Spleen (tissue), 11 donors: ENCODE data around the gene R3HDML. TPM values are rescaled to one million over a fixed set of nuclear protein-coding genes. Genes with fewer than 3 reads are reported as not detected.

Source experiments
- DNase-seq: peaks from one replicate; pipeline ENCODE4 v3.0.0-alpha.2; 2020
- H3K27ac ChIP-seq, 8 donors: fragments of 200-600 bp; sonication (generic) in 7 of 8; 1 replicate in 4 of 8; 2 replicates in 4 of 8; pipeline versions ENCODE4 v1.5.0 to v1.8.0; 2016 to 2021; ENCODE audit warnings: inconsistent platforms in 4 of 8, mild to moderate bottlenecking in 4 of 8, moderate library complexity in 1 of 8
- H3K27me3 ChIP-seq, 7 donors: fragments of 200-600 bp; sonication (generic) in 6 of 7; replicated peaks in 1 of 7; 1 replicate in 4 of 7; 2 replicates in 3 of 7; pipeline versions ENCODE4 v1.5.0 to v1.8.0; 2016 to 2021; ENCODE audit warnings: inconsistent platforms in 3 of 7, mild to moderate bottlenecking in 1 of 7
- H3K36me3 ChIP-seq, 6 donors: fragments of 200-600 bp; sonication (generic) in 5 of 6; 1 replicate in 4 of 6; 2 replicates in 2 of 6; pipeline versions ENCODE4 v1.5.0 to v1.8.0; 2016 to 2021; ENCODE audit warnings: inconsistent platforms in 2 of 6
- H3K4me1 ChIP-seq, 6 donors: fragments of 200-600 bp; sonication (generic) in 5 of 6; 1 replicate in 3 of 6; 2 replicates in 3 of 6; pipeline versions ENCODE4 v1.5.0 to v1.8.0; 2016 to 2021; ENCODE audit warnings: inconsistent platforms in 3 of 6
- H3K4me3 ChIP-seq, 8 donors: fragments of 200-600 bp; sonication (generic) in 7 of 8; 1 replicate in 4 of 8; 2 replicates in 4 of 8; pipeline versions ENCODE4 v1.5.0 to v1.8.0; 2016 to 2021; ENCODE audit warnings: inconsistent platforms in 4 of 8, mild to moderate bottlenecking in 4 of 8, moderate library complexity in 2 of 8
- H3K9me3 ChIP-seq, 8 donors: fragments of 200-600 bp; sonication (generic) in 7 of 8; 1 replicate in 4 of 8; 2 replicates in 4 of 8; pipeline versions ENCODE4 v1.5.0 to v1.8.0; 2016 to 2021; ENCODE audit warnings: inconsistent platforms in 4 of 8
- POLR2A ChIP-seq, 3 donors: fragments of 450-650 bp; IDR thresholded peaks; one replicate each; pipeline ENCODE4 v1.5.1; 2017; ENCODE audit warnings: antibody characterized with exemption in 3 of 3, mild to moderate bottlenecking in 1 of 3
- POLR2AphosphoS5 ChIP-seq, 3 donors: sonication (generic); formaldehyde crosslinking; IDR thresholded peaks; one replicate each; pipeline ENCODE4 v1.5.1; 2017; ENCODE audit warnings: antibody characterized with exemption in 3 of 3
- WGBS, 5 donors: extraction: QIAGEN DNeasy Blood & Tissue Kit in 3 of 5; methylation state at CpG; one replicate each; pipeline versions ENCODE4 v1.1.5 to v1.1.7; 2013 to 2018; 5-methylcytosine and 5-hydroxymethylcytosine counted together
- intact Hi-C: fragments of 100-400 bp; cut with DNase I; formaldehyde crosslinking; loops from one replicate; pipeline ENCODE4 v1.15.0; 2023; ENCODE audit warnings: low total_unique reads
- polyA plus RNA-seq, 3 donors: library from polyadenylated mRNA; stranded (reverse); fragments of 200-250 nt; gene quantifications; one replicate each; pipeline ENCODE4 v1.2.1, GENCODE V29; 2013
- total RNA-seq, 7 donors: library from RNA; depleted of rRNA in 3 of 7; stranded (reverse); fragments of >200 nt in 3 of 7; fragmentation: NEBNext Ultra II Directional in 4 of 7; extraction: Animal tissue kit (Norgen Biotek cat#: 25700) in 4 of 7; gene quantifications; one replicate each; pipeline versions ENCODE4 v1.1.0 to v1.2.1, GENCODE V29; 2016 to 2021
- TF ChIP-seq, protein P1 (sequence below), 11 experiments: fragments of 200-600 bp in 7 of 11; fragments of 450-650 bp in 4 of 11; sonication (generic) in 4 of 11; IDR thresholded peaks in 8 of 11; conservative IDR thresholded peaks in 3 of 11; 1 replicate in 7 of 11; 2 replicates in 4 of 11; pipeline versions ENCODE4 v1.4.0 to v1.8.0; 2016 to 2021; ENCODE audit warnings: antibody characterized with exemption in 11 of 11, inconsistent platforms in 4 of 11, mild to moderate bottlenecking in 1 of 11
- donor health status: healthy with polysubstance abuse.
- donor health status: DM: no; HTN: no; CAD: no; lungs with moderate emphysema.
- donor health status: DM: no; HTN: no; CAD: no.
- donor health status: Bipolar disorder and iron deficiency.
- donor health status: healthy.
- donor health status: DM: no; HTN: no; CAD: no.
- donor health status: DM: yes; HTN: yes; CAD: no.

The R3HDML gene
- total and polyA plus RNA-seq, 10 donors = not detected

DNA sequence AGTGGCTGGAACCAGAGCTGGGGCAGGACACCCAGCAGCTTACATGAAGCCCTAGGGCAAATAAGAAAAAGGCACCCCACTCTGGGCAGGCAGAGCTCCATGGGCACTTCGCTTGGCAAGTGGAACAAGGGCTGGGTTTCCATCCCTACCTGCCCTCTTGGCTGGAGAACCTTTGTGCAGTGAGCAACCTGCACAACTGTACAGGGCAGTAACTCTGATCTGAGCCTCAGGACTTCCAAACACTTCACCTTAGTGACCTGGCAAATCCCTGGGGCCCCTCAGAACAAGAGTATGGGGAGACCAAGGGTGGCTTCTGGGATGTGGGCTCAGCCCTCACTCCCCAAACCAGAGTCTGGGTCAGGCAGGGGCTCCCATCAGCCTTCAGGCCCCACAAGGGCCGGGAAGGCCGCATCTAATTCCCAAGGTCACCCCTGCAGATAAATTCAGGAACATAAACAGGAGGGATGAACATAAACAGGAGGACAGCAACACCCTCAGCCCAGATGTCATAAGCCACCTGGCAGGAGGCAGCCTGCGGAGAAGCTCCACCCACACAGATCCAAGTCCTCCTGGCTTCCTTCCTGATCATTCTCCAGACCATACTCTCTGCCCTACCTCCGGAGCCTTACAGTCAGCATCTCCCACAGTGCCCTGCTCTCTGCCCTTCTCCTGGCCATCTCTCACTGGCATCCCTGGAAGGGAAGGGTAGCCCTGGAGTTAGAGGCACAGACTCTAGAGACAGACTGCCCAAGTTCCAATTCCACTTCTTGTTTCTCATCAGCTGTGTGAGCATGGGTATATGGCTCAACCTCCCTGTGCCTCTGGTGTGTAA lies 56.1 kb downstream of the R3HDML start:
- Histone ChIP-seq H3K9me3 (no peaks in the 10 kb centered on the region), H3K36me3 (no peaks in the 10 kb centered on the region), H3K27ac (no peak overlapping the region), H3K4me1 (peaks cover 0 to 11% (median 7%) of the 10 kb centered on the region in 6 donors), H3K4me3 (no peak overlapping the region), H3K27me3 (peaks cover 0 to 50% (median 0%) of the 10 kb centered on the region in 7 donors)
- intact Hi-C loops = no loop called here
- DNase-seq = no peak
- WGBS, 5 donors = 59 to 79% (median 71%) methylated on average over 5 of the region's 5 CpGs
- TF ChIP-seq, protein P1, sequence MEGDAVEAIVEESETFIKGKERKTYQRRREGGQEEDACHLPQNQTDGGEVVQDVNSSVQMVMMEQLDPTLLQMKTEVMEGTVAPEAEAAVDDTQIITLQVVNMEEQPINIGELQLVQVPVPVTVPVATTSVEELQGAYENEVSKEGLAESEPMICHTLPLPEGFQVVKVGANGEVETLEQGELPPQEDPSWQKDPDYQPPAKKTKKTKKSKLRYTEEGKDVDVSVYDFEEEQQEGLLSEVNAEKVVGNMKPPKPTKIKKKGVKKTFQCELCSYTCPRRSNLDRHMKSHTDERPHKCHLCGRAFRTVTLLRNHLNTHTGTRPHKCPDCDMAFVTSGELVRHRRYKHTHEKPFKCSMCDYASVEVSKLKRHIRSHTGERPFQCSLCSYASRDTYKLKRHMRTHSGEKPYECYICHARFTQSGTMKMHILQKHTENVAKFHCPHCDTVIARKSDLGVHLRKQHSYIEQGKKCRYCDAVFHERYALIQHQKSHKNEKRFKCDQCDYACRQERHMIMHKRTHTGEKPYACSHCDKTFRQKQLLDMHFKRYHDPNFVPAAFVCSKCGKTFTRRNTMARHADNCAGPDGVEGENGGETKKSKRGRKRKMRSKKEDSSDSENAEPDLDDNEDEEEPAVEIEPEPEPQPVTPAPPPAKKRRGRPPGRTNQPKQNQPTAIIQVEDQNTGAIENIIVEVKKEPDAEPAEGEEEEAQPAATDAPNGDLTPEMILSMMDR (IDR thresholded peaks at IDR 0.05 in 8 of 11, conservative IDR thresholded peaks at IDR 0.05 in 3 of 11) = no peak
- no peak for TF ChIP-seq POLR2AphosphoS5 (IDR thresholded peaks at IDR 0.05)
- no peak for TF ChIP-seq POLR2A (IDR thresholded peaks at IDR 0.05)

DNA sequence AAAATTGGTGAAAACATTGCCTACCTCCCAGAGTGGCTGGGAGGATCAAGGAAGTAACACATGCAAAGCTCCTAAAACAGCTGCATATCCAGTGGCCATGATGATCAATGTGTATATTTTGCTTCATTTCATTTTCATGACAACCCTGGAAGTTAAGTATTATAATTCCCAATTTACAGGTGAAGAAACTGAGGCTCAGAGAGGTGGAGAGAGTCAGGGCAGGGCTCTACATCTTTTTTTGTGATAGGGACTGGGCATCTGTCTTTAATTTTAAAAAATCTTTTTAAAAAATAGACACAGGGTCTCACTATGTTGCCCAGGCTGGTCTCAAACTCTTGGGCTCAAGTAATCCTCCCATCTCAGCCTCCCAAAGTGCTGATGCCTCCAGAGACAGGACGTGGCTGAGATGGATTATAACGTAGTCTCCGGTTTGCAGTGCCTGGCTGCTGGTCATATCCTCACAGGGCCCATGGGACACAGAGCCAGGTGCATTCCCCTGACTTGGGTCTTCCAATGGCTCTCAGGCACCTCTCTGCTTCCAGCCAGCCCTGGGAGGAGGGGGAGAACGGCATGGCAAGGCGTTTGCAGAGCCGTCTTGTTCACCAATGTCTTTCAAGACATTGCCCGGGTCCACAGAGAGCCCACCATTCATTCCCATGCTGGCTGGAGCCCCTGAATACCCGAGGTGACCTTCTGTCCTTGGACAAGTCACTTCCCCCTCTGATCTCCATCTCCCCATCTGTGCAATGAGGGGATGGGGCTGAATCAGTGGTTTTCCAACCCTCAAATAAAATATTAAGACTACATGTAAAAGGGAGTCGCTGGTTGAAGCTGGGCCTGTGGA lies 57.0 kb downstream of the R3HDML start:
- Histone ChIP-seq H3K27me3 (peaks cover 0 to 43% (median 0%) of the 10 kb centered on the region in 7 donors), H3K27ac (no peak overlapping the region), H3K4me1 (peaks cover 0 to 3% (median 1%) of the 10 kb centered on the region in 6 donors), H3K36me3 (no peaks in the 10 kb centered on the region), H3K9me3 (no peaks in the 10 kb centered on the region), H3K4me3 (no peak overlapping the region)
- TF ChIP-seq, protein P1 (IDR thresholded peaks at IDR 0.05 in 8 of 11, conservative IDR thresholded peaks at IDR 0.05 in 3 of 11) = no peak
- TF ChIP-seq POLR2AphosphoS5 (IDR thresholded peaks at IDR 0.05) = no peak
- TF ChIP-seq POLR2A (IDR thresholded peaks at IDR 0.05) = no peak
- DNase-seq = no peak
- intact Hi-C loops = no loop called here
- 72 to 80% (median 79%) methylated on average over 8 to 9 of the region's 9 CpGs for WGBS, 5 donors

DNA sequence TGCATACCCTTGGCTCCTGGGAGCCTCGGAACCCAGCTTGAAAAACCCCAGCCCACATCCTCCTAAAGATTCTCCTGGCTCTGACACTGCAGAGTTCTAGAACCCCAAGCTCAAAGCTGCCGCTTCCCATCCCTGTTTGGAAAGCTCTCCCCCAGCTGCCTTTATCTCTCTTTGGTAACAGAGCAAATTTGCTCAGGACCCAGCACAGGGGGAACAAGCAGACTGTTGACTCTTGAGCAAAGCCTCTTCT lies 57.5 kb downstream of the R3HDML start:
- 71 to 85% (median 85%) methylated on average over 2 of the region's 2 CpGs for WGBS, 5 donors
- intact Hi-C loops = no loop called here
- Histone ChIP-seq H3K36me3 (no peaks in the 10 kb centered on the region), H3K4me1 (no peaks in the 10 kb centered on the region), H3K4me3 (no peak overlapping the region), H3K9me3 (no peaks in the 10 kb centered on the region), H3K27ac (no peak overlapping the region), H3K27me3 (peaks cover 0 to 40% (median 0%) of the 10 kb centered on the region in 7 donors)
- no peak for DNase-seq
- TF ChIP-seq POLR2A (IDR thresholded peaks at IDR 0.05) = no peak
- TF ChIP-seq, protein P1 (IDR thresholded peaks at IDR 0.05 in 8 of 11, conservative IDR thresholded peaks at IDR 0.05 in 3 of 11) = no peak
- TF ChIP-seq POLR2AphosphoS5 (IDR thresholded peaks at IDR 0.05) = no peak
